ENCODE measurements around the gene LGMN.
"Not testable (repeated sequence)": the region's sequence is repeated elsewhere in the genome, so short reads cannot be mapped to it uniquely, and the experiment has no call there.

The LGMN gene

DNA sequence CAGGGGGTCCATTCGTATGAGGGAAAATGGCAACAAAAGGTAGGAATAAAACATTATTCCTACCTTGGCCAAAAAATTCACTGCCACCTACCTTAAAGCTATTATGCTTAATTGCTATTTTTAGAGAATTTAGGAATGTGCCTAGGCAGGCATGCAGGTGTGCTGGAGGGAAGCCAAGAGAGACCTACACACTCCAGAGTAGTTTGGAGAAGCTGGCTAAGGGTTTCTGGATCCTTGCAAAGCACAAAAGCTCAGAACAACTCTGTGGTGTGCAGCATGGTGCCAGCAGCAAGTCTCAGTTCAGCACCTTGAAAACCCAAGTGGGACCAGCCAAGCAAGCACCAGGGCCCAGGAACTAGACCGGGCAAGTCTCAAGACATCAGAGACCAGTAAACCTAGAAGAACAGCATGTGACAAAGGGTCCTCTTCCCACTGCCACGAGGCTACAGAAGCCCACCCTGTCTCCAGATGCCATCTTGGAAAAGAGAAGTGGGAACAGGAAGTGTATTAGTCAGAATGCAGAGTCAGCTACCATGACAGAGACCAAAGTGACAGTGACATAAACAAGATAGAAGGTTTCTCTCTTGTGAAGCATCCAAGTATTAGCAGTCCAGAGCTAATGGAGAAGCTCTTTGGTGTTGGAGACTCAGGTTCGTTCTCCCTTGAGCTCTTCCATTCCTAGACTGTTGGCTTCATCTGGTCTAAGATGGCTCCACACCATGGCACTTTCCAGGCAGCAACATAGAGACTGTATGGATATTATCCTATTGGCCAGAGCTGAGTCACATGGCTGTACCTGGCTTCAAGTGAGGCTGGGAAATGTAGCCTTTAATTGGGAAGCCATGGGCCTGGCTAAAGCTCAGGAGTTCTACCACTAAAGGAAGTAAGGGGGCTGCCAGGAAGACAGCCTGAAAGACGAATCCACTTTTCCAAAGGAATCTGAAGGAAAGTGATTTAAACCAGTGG is 15.5 kb upstream of the LGMN start:
- not testable (repeated sequence) for DNase-seq (ENCODE audit: low read depth in 3 of 3)

DNA sequence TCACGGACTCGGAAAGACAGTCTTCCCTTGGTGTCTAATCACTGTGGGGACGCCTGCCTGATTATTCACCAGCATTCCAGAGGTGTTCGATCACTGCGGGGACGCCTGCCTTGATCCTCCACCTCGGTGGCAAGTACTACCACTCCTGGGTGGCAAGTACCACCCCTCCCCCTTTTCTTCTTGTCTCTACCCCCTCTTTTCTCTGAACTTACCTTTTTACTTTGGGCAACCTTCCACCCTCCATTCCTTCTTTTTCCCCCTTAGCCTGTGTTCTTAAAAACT is 12.0 kb upstream of the LGMN start:
- DNase-seq (ENCODE audit: low read depth in 3 of 3) = no peak

- DNase-seq (ENCODE audit: low read depth in 3 of 3) = no peak
These were observed 11.5 kb upstream of the LGMN start for GRCh38 chr14:92759679-92760523.

DNA sequence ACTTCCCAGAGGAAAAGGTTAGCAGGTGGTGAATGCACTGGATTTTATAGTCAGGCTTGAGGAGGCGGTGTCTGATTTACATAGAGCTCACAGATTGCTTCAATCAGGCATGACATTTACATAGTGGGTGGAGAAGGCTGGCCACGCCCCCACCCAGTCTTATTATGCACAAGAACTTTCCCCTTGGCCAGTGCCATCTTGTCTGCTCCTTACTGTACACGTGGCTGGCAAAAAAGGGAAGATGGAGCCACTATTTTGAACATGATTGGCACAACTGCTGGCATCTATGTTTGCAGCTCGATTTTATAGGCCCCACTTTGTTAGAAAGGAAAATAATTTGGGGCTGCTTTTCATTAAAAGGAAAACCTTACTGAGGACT is 10.9 kb upstream of the LGMN start:
- DNase-seq (ENCODE audit: low read depth in 3 of 3) = peak in 1 of 3 experiments; percentile 22

- no peak for DNase-seq (ENCODE audit: low read depth in 3 of 3)
These were observed 8.0 kb upstream of the LGMN start for GRCh38 chr14:92756446-92756845.

DNA sequence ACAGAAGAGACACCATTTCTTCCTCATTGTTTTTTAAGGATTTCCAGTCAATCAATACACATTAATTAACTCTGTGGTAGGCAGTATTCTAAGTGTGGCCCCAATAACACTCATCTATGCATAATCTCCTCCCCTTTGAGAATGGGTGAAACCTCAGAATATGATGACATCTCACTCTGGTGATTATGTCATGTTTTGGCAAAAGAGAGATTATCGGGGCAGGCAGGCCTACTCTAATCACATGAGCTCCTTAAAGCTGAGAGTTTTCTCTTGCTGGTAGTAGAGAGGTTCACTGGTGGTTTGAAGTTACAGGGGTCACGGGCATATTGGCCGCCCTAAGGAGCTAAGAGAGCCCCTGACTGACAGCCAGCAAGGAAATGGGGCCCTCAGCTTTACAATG is 7.1 kb upstream of the LGMN start:
- no peak for DNase-seq (ENCODE audit: low read depth in 3 of 3)

DNA sequence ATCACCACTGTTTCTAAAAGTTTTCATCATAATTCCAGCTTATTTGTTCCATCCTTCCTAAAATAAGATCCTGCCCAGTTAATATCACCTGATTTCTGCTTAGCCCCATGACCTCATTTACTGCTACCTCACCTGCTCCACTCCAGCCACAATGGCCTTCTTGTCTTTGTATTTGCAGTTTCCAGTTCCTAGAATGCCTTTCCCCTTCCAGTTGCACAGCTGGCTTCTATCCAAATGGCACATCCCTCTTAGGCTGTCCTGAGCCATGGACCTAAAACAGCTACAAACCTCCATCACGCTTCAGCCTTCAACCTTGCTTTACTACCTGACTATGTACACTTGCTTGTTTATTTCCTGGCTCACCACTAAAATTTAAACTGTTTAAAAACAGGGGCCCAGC is 6.5 kb upstream of the LGMN start:
- no peak for DNase-seq (ENCODE audit: low read depth in 3 of 3)

DNA sequence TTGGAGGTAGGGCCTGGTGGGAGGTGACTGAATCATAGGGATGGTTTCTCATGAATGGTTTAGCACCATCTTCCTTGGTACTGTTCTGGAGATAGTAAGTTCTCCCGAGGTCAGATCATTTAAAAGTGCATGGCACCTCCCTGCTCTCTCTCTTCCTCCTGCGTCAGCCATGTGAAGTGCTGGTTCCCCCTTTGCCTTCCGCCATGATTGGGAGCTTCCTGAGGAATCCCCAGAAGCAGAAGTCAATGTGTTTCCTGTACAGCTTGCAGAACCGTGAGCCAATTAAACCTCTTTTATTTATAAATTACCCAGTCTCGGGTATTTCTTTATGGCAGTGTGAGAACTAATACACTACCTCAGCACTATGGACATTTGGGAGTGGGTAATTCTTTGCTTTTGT is 4.8 kb upstream of the LGMN start:
- DNase-seq (ENCODE audit: low read depth in 3 of 3) = no peak

- DNase-seq (ENCODE audit: low read depth in 3 of 3) = no peak
These were observed 3.4 kb upstream of the LGMN start for GRCh38 chr14:92751819-92752218.

DNA sequence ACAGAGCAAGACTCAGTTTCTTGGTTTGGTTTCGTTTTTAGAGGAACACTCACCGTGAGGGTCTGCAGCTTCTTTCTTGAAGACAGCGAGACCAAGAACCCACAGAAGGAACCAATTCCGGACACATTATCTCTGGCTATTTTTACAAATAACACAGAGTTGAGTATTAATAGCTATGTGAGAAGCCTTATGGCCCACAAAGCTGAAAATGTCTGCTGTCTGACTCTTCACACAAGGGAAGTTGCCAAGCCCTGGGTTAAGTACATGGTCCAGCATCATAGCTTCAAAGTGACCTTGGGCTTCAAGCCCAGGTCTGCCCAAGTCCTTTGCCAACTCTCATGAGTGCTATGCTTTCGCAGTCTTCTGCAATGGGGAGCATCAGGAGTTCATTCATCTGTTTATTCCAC is 2.6 kb upstream of the LGMN start:
- no peak for DNase-seq (ENCODE audit: low read depth in 3 of 3)

DNA sequence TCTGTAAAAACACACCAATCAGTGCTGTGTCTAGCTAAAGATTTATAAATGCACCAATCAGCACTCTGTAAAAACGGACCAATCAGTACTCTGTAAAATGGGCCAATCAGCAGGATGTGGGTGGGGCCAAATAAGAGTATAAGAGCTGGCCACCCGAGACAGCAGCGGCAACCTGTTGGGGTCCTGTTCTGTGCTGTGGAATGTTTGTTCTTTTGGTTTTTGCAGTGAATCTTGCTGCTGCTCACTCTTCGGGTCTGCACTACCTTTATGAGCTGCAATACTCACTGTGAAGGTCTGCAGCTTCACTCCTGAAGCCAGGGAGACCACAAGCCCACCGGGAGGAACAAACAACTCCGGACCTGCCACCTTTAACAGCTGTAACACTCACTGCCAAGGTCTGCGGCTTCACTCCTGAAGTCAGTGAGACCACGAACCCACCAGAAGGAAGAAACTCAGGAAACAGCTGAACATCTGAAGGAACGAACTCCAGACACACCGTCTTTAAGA is 1.8 kb upstream of the LGMN start:
- peak in 2 of 3 experiments; percentile 7 to 19 for DNase-seq (ENCODE audit: low read depth in 3 of 3)

DNA sequence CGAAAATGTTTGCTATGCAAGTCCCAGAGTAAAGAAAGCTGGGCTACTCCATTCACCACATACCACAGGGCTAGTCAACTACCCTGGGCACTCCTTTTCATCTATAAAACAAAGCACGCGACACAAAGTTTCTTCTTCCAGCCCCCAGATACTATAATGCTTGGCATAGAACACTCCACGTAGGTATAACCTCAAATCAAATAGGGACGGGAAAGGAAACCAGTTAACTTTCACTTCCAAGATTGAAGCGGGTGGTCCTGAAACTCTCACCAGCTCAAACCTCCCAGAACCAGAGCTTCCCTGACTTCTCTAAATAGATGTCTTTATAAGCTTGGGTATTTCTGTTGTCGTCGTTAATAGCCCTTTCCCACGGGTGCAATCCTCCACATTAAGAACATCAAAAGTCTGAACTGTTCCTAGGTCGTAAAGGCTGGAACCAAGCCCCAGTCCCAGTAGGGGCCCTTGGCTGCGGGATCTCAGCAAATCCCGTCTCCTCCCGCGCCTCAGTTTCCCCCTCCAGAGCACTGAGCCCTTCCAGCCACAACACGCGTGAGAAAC is 647 bp downstream of the LGMN start:
- no peak for DNase-seq (ENCODE audit: low read depth in 3 of 3)

DNA sequence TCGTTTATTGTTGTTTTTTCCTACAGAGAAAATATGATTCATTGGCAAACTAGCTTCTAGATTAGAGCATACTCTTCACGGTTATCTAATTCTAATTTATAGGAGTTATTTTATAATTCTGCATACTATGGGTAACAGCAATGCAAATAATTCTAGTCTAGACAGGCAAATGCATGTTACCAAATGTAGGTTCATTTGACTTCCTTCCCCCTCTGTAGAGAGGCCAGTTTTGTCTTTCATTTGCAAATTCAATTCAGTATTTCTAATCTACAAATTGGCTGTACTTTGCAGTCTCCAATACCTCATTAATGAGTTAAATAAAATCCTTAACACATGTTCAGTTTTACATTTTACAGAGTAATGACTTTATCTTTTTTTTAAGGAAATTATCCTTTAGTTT is 4.2 kb downstream of the LGMN start:
- DNase-seq (ENCODE audit: low read depth in 3 of 3) = no peak

DNA sequence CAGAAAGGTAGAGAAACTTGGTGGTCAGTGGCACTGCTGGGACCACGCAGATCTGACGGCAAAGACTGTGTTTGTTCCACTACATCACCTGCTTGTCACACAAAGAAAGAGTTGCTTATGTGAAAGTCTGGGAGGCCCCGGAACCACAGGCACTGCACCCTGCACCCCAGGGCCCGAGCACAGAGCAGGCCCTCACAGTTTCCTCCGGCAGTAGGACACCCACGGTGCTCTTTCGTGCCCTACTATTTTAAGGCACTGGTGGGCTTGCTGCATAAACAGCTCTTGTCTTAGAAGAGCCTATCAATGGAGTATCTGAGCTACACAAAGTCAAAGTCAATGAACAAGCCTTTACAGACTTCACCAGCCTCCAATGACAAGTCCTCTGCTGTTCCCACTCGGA is 8.0 kb downstream of the LGMN start:
- DNase-seq (ENCODE audit: low read depth in 3 of 3) = no peak

GRCh38 chr14:92737619-92738188 is 10.7 kb downstream of the LGMN start:
- no peak for DNase-seq (ENCODE audit: low read depth in 3 of 3)

GRCh38 chr14:92737206-92737605 is 11.2 kb downstream of the LGMN start:
- no peak for DNase-seq (ENCODE audit: low read depth in 3 of 3)

GRCh38 chr14:92735344-92735743 is 13.1 kb downstream of the LGMN start:
- no peak for DNase-seq (ENCODE audit: low read depth in 3 of 3)

- DNase-seq (ENCODE audit: low read depth in 3 of 3) = no peak
These were observed 13.8 kb downstream of the LGMN start for GRCh38 chr14:92734618-92735017.

- no peak for DNase-seq (ENCODE audit: low read depth in 3 of 3)
These were observed 15.4 kb downstream of the LGMN start for GRCh38 chr14:92733007-92733406.

DNA sequence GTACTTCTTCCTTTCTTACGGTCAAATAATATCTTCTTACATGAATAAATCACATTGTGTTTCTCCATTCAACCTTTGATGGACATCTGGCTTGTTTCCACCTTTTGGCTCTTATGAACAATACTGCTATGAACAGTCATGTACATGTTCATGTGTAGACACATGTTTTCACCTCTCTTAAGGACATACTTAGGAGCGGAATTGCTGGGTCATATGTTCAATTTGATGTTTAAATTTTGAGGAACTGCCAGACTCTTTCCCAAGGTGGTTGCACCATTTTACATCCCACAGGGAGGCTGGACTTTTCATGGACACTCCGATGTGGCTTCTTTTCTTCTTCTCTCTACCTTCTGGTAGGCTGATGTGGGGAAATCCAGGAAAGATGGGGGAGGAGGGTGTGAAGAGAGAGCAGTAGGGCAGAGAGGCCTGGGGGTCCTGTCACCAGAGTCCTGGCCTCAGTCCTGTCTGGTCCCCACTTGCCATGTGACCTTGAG is 16.8 kb downstream of the LGMN start:
- no peak for DNase-seq (ENCODE audit: low read depth in 3 of 3)

GRCh38 chr14:92729634-92730358 is 18.6 kb downstream of the LGMN start:
- peak in 2 of 3 experiments; percentile 17 to 44 for DNase-seq (ENCODE audit: low read depth in 3 of 3)

Measured in stimulated activated CD4-positive, alpha-beta T cell treated with anti-CD3 and anti-CD28 coated beads, TNF-alpha, amount 100 ng/mL, for 24 hours (primary cell).